Vagina (tissue), 2 donors: Measurements from ENCODE around the gene DMD. TPM values are rescaled to one million over a fixed set of nuclear protein-coding genes. Genes with fewer than 3 reads are reported as not detected.
"Not testable (repeated sequence)": the region's sequence is repeated elsewhere in the genome, so short reads cannot be mapped to it uniquely, and the experiment has no call there.

Experiments
- DNase-seq, 2 donors: peaks; one replicate each; pipeline ENCODE4 v3.0.0-alpha.2; 2017; ENCODE audit errors: extremely low spot score in 2 of 2
- H3K27ac ChIP-seq: fragments of 200-600 bp; sonication (generic); one replicate; pipeline ENCODE4 v1.5.1; 2019
- H3K27me3 ChIP-seq: fragments of 200-600 bp; sonication (generic); one replicate; pipeline ENCODE4 v1.5.1; 2019
- H3K36me3 ChIP-seq, 2 donors: fragments of 200-600 bp; sonication (generic); one replicate each; pipeline ENCODE4 v1.5.1; 2017 to 2019
- H3K4me1 ChIP-seq: fragments of 200-600 bp; sonication (generic); one replicate; pipeline ENCODE4 v1.5.1; 2019
- H3K4me3 ChIP-seq, 2 donors: fragments of 200-600 bp; sonication (generic); 1 replicate in 1 of 2; 2 replicates in 1 of 2; pipeline ENCODE4 v1.5.1; 2016 to 2019
- H3K9me3 ChIP-seq: fragments of 200-600 bp; sonication (generic); one replicate; pipeline ENCODE4 v1.5.1; 2019
- CTCF ChIP-seq, 3 experiments: fragments of 450-650 bp in 2 of 3; fragments of 200-600 bp in 1 of 3; sonication (generic) in 1 of 3; IDR thresholded peaks; one replicate each; pipeline ENCODE4 v1.5.1; 2017 to 2019; ENCODE audit warnings: antibody characterized with exemption in 3 of 3, mild to moderate bottlenecking in 2 of 3, moderate library complexity in 2 of 3
- POLR2A ChIP-seq, 2 donors: fragments of 450-650 bp; IDR thresholded peaks; one replicate each; pipeline ENCODE4 v1.6.1; 2017; ENCODE audit warnings: antibody characterized with exemption in 2 of 2, mild to moderate bottlenecking in 2 of 2, moderate library complexity in 2 of 2
- POLR2AphosphoS5 ChIP-seq, 2 donors: sonication (generic); formaldehyde crosslinking; IDR thresholded peaks; one replicate each; pipeline ENCODE4 v1.9.0; 2017; ENCODE audit warnings: antibody characterized with exemption in 2 of 2, mild to moderate bottlenecking in 2 of 2, low read depth in 1 of 2; ENCODE audit not compliant: insufficient read depth in 1 of 2
- intact Hi-C: fragments of 100-400 bp; cut with DNase I; formaldehyde crosslinking; loops from one replicate; pipeline ENCODE4 v1.15.1; 2023
- total RNA-seq: library from RNA; depleted of rRNA; stranded (reverse); fragments of >200 nt; gene quantifications from one replicate; pipeline ENCODE4 v1.2.3, GENCODE V29; 2016

The DMD gene
- total RNA-seq, 1 donor from 2014 or later: 25.8 TPM

DNA sequence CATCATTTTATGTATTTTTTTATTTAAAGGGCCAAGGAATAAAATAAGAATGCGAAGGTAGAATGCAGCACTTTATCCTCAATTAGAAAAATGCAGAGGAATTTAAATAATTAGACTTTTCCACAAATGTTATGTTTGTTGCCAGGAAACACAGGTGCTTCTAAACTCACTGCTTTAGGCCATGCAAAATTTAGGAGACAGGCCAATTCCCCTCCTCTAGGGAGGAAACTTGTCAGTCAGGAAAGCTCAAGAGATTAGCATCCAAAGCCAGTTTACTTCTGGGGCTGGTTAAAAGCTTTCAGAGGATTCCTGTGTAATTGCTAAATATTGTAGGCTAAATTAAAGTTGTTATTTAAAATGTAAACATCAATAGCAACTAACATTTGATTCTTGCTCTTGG is 124.5 kb downstream of the DMD start:
- intact Hi-C loops: no loop called here
- H3K4me3 ChIP-seq: no peak overlapping the region
- no peaks in the 10 kb centered on the region for H3K27me3 ChIP-seq

GRCh38 chrX:33082371-33082770 is 129.0 kb downstream of the DMD start:
- Histone ChIP-seq H3K36me3 (no peaks in the 10 kb centered on the region), H3K9me3 (no peaks in the 10 kb centered on the region), H3K27me3 (no peaks in the 10 kb centered on the region), H3K4me1 (no peaks in the 10 kb centered on the region), H3K27ac (no peak overlapping the region), H3K4me3 (no peak overlapping the region)
- intact Hi-C loops: no loop called here
- no peak for TF ChIP-seq POLR2AphosphoS5 (IDR thresholded peaks at IDR 0.05; ENCODE audit: insufficient read depth in 1 of 2, low read depth in 1 of 2)
- TF ChIP-seq CTCF (IDR thresholded peaks at IDR 0.05): no peak
- TF ChIP-seq POLR2A (IDR thresholded peaks at IDR 0.05): no peak
- DNase-seq: no peak

More for the DNA sequence above, 124.5 kb downstream of the DMD start:
- no peaks in the 10 kb centered on the region for H3K9me3 ChIP-seq
- no peak for DNase-seq
- no peaks in the 10 kb centered on the region for H3K4me1 ChIP-seq
- H3K36me3 ChIP-seq: no peaks in the 10 kb centered on the region
- TF ChIP-seq CTCF (IDR thresholded peaks at IDR 0.05) (no peak), POLR2A (IDR thresholded peaks at IDR 0.05) (no peak), POLR2AphosphoS5 (IDR thresholded peaks at IDR 0.05; ENCODE audit: insufficient read depth in 1 of 2, low read depth in 1 of 2) (no peak)
- no peak overlapping the region for H3K27ac ChIP-seq

GRCh38 chrX:33078273-33078672 is 133.1 kb downstream of the DMD start:
- intact Hi-C loops: no loop called here
- no peak for TF ChIP-seq POLR2AphosphoS5 (IDR thresholded peaks at IDR 0.05; ENCODE audit: insufficient read depth in 1 of 2, low read depth in 1 of 2)
- TF ChIP-seq POLR2A (IDR thresholded peaks at IDR 0.05): no peak
- no peak for TF ChIP-seq CTCF (IDR thresholded peaks at IDR 0.05)
- Histone ChIP-seq H3K27me3 (no peaks in the 10 kb centered on the region), H3K4me1 (no peaks in the 10 kb centered on the region), H3K9me3 (no peaks in the 10 kb centered on the region), H3K36me3 (no peaks in the 10 kb centered on the region), H3K4me3 (no peak overlapping the region), H3K27ac (no peak overlapping the region)
- no peak for DNase-seq

DNA sequence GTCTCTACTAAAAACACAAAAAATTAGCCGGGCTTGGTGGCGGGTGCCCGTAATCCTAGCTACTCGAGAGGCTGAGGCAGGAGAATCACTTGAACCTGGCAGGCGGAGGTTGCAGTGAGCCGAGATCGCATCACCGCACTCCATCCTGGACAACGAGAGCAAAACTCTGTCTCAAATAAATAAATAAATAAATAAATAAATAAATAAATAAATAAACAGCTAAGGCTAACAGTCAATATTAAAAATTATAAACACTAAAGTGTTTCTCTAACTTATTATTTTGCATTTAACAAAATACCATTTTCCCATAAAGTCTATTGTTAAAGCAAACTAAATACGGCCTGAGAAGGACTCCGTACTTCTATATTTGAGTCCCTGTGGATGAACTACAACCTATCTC is 137.7 kb downstream of the DMD start:
- intact Hi-C loops, DNase-seq, H3K36me3 ChIP-seq, H3K4me1 ChIP-seq, H3K9me3 ChIP-seq, H3K27me3 ChIP-seq, H3K4me3 ChIP-seq, H3K27ac ChIP-seq: not testable (repeated sequence)

DNA sequence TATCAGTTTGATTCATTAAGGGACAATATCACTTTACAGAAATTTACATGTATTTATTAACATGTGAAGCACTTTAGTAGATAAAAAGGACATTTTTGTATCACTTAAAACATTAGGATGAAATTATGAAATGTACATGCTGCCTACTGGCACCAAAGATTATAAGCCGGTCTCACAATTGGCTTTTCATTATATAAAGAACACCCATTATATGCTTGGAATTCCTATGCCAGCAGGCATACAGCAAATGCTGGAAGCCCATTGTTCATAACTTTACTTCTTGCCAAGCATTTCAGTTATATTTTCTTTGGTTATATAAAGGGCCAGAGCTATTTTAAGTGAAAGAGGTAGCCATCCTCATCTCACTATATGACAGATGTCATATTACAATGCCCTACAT is 145.9 kb downstream of the DMD start:
- H3K36me3 ChIP-seq: no peaks in the 10 kb centered on the region
- no peak for DNase-seq
- intact Hi-C loops: no loop called here
- H3K4me1 ChIP-seq: no peaks in the 10 kb centered on the region
- H3K27me3 ChIP-seq: no peaks in the 10 kb centered on the region
- no peak overlapping the region for H3K27ac ChIP-seq
- no peak overlapping the region for H3K4me3 ChIP-seq
- TF ChIP-seq POLR2AphosphoS5 (IDR thresholded peaks at IDR 0.05; ENCODE audit: insufficient read depth in 1 of 2, low read depth in 1 of 2): no peak
- H3K9me3 ChIP-seq: no peaks in the 10 kb centered on the region

- no peak overlapping the region for H3K4me3 ChIP-seq
- H3K9me3 ChIP-seq: no peaks in the 10 kb centered on the region
- intact Hi-C loops: no loop called here
Measured at GRCh38 chrX:33062041-33062440, 149.3 kb downstream of the DMD start.

More at GRCh38 chrX:33062041-33062440, 149.3 kb downstream of the DMD start:
- H3K27ac ChIP-seq: no peak overlapping the region
- TF ChIP-seq POLR2AphosphoS5 (IDR thresholded peaks at IDR 0.05; ENCODE audit: insufficient read depth in 1 of 2, low read depth in 1 of 2) (no peak), CTCF (IDR thresholded peaks at IDR 0.05) (no peak), POLR2A (IDR thresholded peaks at IDR 0.05) (no peak)
- no peaks in the 10 kb centered on the region for H3K4me1 ChIP-seq
- H3K27me3 ChIP-seq: no peaks in the 10 kb centered on the region
- H3K36me3 ChIP-seq: no peaks in the 10 kb centered on the region
- no peak for DNase-seq
